Keratinocyte (primary cell): ENCODE measurements around the gene EFCAB8. TPM values are rescaled to one million over a fixed set of nuclear protein-coding genes. Genes with fewer than 3 reads are reported as not detected.

Experiments used
- DNase-seq: peaks from one replicate; pipeline ENCODE4 v3.0.0-alpha.2; 2011; ENCODE audit warnings: low read depth, missing footprints, low spot score
- FAIRE-seq: peaks from 2 replicates; lab custom pipeline; 2011; peaks lifted over from hg19 to GRCh38; lab: Jason Lieb, UNC
- H2AFZ ChIP-seq: 2 replicates; pipeline ENCODE4 v1.6.0; 2012; ENCODE audit warnings: low read length, control low read depth, inconsistent platforms; ENCODE audit not compliant: control insufficient read depth
- H3K27ac ChIP-seq: 2 replicates; pipeline ENCODE4 v1.5.1; 2011; ENCODE audit warnings: low read length; ENCODE audit not compliant: control insufficient read depth, insufficient read depth
- H3K27me3 ChIP-seq: 3 replicates; pipeline ENCODE4 v1.6.0; 2011; ENCODE audit warnings: low read length; ENCODE audit not compliant: control insufficient read depth, insufficient read depth; ENCODE audit errors: extremely low read depth
- H3K36me3 ChIP-seq, 2 experiments: 2 replicates in 1 of 2; 3 replicates in 1 of 2; pipeline ENCODE4 v1.5.1; 2011; ENCODE audit warnings: low read length in 2 of 2, mild to moderate bottlenecking in 1 of 2; ENCODE audit not compliant: control insufficient read depth in 2 of 2, insufficient read depth in 2 of 2; ENCODE audit errors: extremely low read depth in 1 of 2
- H3K4me1 ChIP-seq: 3 replicates; pipeline ENCODE4 v1.5.1; 2011; ENCODE audit warnings: low read length; ENCODE audit not compliant: control insufficient read depth, insufficient read depth; ENCODE audit errors: extremely low read depth
- H3K4me2 ChIP-seq: 3 replicates; pipeline ENCODE4 v1.6.0; 2011; ENCODE audit warnings: low read depth, low read length; ENCODE audit not compliant: control insufficient read depth, insufficient read depth; ENCODE audit errors: extremely low read depth
- H3K4me3 ChIP-seq, 3 experiments: fragments of 200-600 bp in 1 of 3; sonication (generic) in 1 of 3; 2 replicates in 2 of 3; 3 replicates in 1 of 3; pipeline ENCODE4 v1.5.1; 2011 to 2016; ENCODE audit warnings: low read length in 3 of 3, mild to moderate bottlenecking in 3 of 3, control low read depth in 2 of 3, inconsistent platforms in 1 of 3, low read depth in 1 of 3, mixed read lengths in 1 of 3, mixed run types in 1 of 3, moderate library complexity in 1 of 3; ENCODE audit not compliant: control insufficient read depth in 2 of 3, insufficient read depth in 2 of 3; ENCODE audit errors: extremely low read depth in 1 of 3
- H3K79me2 ChIP-seq: 2 replicates; pipeline ENCODE4 v1.6.0; 2012; ENCODE audit warnings: low read length; ENCODE audit not compliant: control insufficient read depth, insufficient read depth
- H3K9ac ChIP-seq: 3 replicates; pipeline ENCODE4 v1.6.0; 2011; ENCODE audit warnings: low read length; ENCODE audit not compliant: control insufficient read depth, insufficient read depth; ENCODE audit errors: extremely low read depth
- H3K9me1 ChIP-seq: 3 replicates; pipeline ENCODE4 v1.6.0; 2011; ENCODE audit warnings: low read length; ENCODE audit not compliant: control insufficient read depth, insufficient read depth; ENCODE audit errors: extremely low read depth
- H3K9me3 ChIP-seq: 2 replicates; pipeline ENCODE4 v1.5.1; 2012; ENCODE audit warnings: low read depth, low read length; ENCODE audit not compliant: control insufficient read depth
- H4K20me1 ChIP-seq: 3 replicates; pipeline ENCODE4 v1.6.0; 2011; ENCODE audit warnings: low read length; ENCODE audit not compliant: control insufficient read depth, insufficient read depth; ENCODE audit errors: extremely low read depth
- CTCF ChIP-seq, 3 experiments: IDR thresholded peaks in 1 of 3; conservative IDR thresholded peaks in 1 of 3; optimal IDR thresholded peaks in 1 of 3; 2 replicates in 2 of 3; 3 replicates in 1 of 3; pipeline versions ENCODE3 to v1.5.1; 2011; ENCODE audit warnings: low read length in 3 of 3, mild to moderate bottlenecking in 3 of 3, moderate library complexity in 2 of 3, control low read depth in 1 of 3, inconsistent platforms in 1 of 3; ENCODE audit not compliant: insufficient read depth in 2 of 3; ENCODE audit errors: extremely low read depth in 1 of 3
- EZH2 ChIP-seq: IDR thresholded peaks from one replicate; pipeline ENCODE4 v1.6.1; 2012; ENCODE audit warnings: inconsistent platforms, mild to moderate bottlenecking, low read length, moderate library complexity
- dilution Hi-C: fragments of 300-500 bp; cut with MboI; formaldehyde crosslinking; loops from one replicate; pipeline ENCODE4 v1.7.0; 2020; ENCODE audit warnings: low sequenced_read_pairs; ENCODE audit not compliant: extremely low pct_ligation_motif_present
- polyA plus RNA-seq, 5 experiments: library from polyadenylated mRNA; depleted of rRNA in 3 of 5; stranded (reverse) in 3 of 5; stranded (forward) in 1 of 5; unstranded in 1 of 5; fragments of >200 nt; gene quantifications; 1 replicate in 1 of 5; 2 replicates in 3 of 5; 3 replicates in 1 of 5; pipeline versions ENCODE4 v1.2.1 to v1.2.3, GENCODE V29; 2011 to 2012; ENCODE audit warnings: missing spikeins in 2 of 5, low read depth in 1 of 5, low replicate concordance in 1 of 5

Gene EFCAB8
- polyA plus RNA-seq, 1 donor (not counting 4 experiments of a cell fraction or from before 2014, with no cell fraction given): 0.03 TPM

- Histone ChIP-seq H3K9me1 (no peaks in the 10 kb centered on the region), H3K27me3 (no peaks in the 10 kb centered on the region), H3K4me3 (no peak overlapping the region), H3K79me2 (no peaks in the 10 kb centered on the region), H3K9ac (no peak overlapping the region), H3K4me2 (no peak overlapping the region), H2AFZ (no peak overlapping the region), H3K9me3 (no peaks in the 10 kb centered on the region), H4K20me1 (no peaks in the 10 kb centered on the region), H3K27ac (no peak overlapping the region), H3K4me1 (no peaks in the 10 kb centered on the region), H3K36me3 (no peaks in the 10 kb centered on the region)
- dilution Hi-C loops: no loop called here
- DNase-seq (no peak), FAIRE-seq (no peak)
- TF ChIP-seq CTCF (optimal IDR thresholded peaks at IDR 0.05 in 1 of 3, IDR thresholded peaks at IDR 0.05 in 1 of 3, conservative IDR thresholded peaks at IDR 0.05 in 1 of 3; ENCODE audit: extremely low read depth in 1 of 3, insufficient read depth in 2 of 3, low read length in 3 of 3) (no peak), EZH2 (no peak)
Observed at GRCh38 chr20:32977281-32978008, 118.7 kb downstream of the EFCAB8 start.

GRCh38 chr20:32978009-32978335 is 119.2 kb downstream of the EFCAB8 start:
- Histone ChIP-seq H3K4me3 (no peak overlapping the region), H3K4me1 (no peaks in the 10 kb centered on the region), H3K27me3 (no peaks in the 10 kb centered on the region), H3K36me3 (no peaks in the 10 kb centered on the region), H3K27ac (no peak overlapping the region), H3K79me2 (no peaks in the 10 kb centered on the region), H3K9ac (no peak overlapping the region), H3K4me2 (no peak overlapping the region), H3K9me1 (no peaks in the 10 kb centered on the region), H2AFZ (no peak overlapping the region), H3K9me3 (no peaks in the 10 kb centered on the region), H4K20me1 (no peaks in the 10 kb centered on the region)
- FAIRE-seq: no peak
- no peak for DNase-seq
- dilution Hi-C loops: no loop called here
- TF ChIP-seq EZH2 (no peak), CTCF (optimal IDR thresholded peaks at IDR 0.05 in 1 of 3, IDR thresholded peaks at IDR 0.05 in 1 of 3, conservative IDR thresholded peaks at IDR 0.05 in 1 of 3; ENCODE audit: extremely low read depth in 1 of 3, insufficient read depth in 2 of 3, low read length in 3 of 3) (no peak)
